ENCODE data around the gene TTC3. TPM values are rescaled to one million over a fixed set of nuclear protein-coding genes. Genes with fewer than 3 reads are reported as not detected.

The TTC3 gene
- total and polyA plus RNA-seq, 2 donors from 2014 or later: 22.3 to 102 TPM

DNA sequence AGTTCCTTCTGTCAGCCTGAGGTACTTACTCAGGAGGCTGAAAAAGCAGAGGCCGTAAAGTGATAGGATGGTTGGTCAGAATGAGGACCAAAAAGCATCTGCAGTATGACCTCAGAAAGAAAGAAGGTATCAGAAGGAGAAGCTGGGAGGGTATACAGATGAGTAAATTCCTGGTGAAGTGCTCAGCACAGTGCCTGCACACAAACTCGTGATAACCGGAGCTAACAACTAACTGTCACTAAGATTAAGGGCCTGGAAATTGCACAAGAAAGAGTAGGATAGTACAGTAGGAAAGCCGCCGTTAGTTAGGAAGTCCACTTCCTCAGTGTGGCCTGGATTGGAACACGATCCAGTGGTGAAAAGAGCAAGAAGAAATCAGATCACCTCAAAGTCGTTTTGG, 131.5 kb downstream of the TTC3 start:
- FAIRE-seq (no peak), DNase-seq (no peak)
- H3K4me3 ChIP-seq (ENCODE audit: low read length in 3 of 3): no peak overlapping the region
- H3K36me3 ChIP-seq (ENCODE audit: control insufficient read depth in 2 of 3, insufficient read depth in 3 of 3, low read length in 3 of 3): peaks cover 3 to 24% (median 23%) of the 10 kb centered on the region in 3 donors
- intact Hi-C loops (cut with DNase I): no loop called here
- no peak overlapping the region for H3K9ac ChIP-seq (ENCODE audit: low read length in 3 of 3)
- TF ChIP-seq, protein P1, sequence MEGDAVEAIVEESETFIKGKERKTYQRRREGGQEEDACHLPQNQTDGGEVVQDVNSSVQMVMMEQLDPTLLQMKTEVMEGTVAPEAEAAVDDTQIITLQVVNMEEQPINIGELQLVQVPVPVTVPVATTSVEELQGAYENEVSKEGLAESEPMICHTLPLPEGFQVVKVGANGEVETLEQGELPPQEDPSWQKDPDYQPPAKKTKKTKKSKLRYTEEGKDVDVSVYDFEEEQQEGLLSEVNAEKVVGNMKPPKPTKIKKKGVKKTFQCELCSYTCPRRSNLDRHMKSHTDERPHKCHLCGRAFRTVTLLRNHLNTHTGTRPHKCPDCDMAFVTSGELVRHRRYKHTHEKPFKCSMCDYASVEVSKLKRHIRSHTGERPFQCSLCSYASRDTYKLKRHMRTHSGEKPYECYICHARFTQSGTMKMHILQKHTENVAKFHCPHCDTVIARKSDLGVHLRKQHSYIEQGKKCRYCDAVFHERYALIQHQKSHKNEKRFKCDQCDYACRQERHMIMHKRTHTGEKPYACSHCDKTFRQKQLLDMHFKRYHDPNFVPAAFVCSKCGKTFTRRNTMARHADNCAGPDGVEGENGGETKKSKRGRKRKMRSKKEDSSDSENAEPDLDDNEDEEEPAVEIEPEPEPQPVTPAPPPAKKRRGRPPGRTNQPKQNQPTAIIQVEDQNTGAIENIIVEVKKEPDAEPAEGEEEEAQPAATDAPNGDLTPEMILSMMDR (IDR thresholded peaks at IDR 0.05; ENCODE audit: borderline replicate concordance, extremely low read depth, insufficient read depth): no peak
- no peak overlapping the region for H3K27ac ChIP-seq (ENCODE audit: low read depth in 2 of 2, low read length in 2 of 2)
- H3K27me3 ChIP-seq (ENCODE audit: control insufficient read depth, insufficient read depth, low read length): no peaks in the 10 kb centered on the region
- H3K4me1 ChIP-seq (ENCODE audit: control insufficient read depth in 2 of 3, insufficient read depth in 2 of 3, low read depth in 1 of 3, low read length in 3 of 3): peaks cover 0 to 11% (median 0%) of the 10 kb centered on the region in 3 donors
- H3K9me3 ChIP-seq (ENCODE audit: control insufficient read depth in 2 of 3, insufficient read depth in 1 of 3, low read length in 3 of 3): no peaks in the 10 kb centered on the region

DNA sequence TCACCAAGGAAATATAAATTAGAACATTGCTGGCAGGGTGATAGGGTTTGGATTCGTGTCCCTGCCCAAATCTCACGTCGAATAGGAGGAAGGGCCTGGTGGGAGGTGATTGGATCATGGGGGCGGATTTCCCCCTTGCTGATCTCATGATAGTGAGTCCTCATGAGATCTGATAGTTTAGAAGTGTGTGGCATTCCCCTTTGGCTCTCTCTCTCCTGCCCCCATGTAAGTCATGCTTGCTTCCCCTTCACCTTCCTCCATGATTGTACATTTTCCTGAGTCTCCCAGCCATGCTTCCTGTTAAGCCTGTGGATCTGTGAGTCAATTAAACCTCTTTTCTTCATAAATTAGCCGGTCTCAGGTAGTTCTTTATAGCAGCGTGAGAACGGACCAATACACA, 133.4 kb downstream of the TTC3 start:
- H3K36me3 ChIP-seq (ENCODE audit: control insufficient read depth in 2 of 3, insufficient read depth in 3 of 3, low read length in 3 of 3): peaks cover 3 to 11% (median 11%) of the 10 kb centered on the region in 3 donors
- DNase-seq: no peak
- no peaks in the 10 kb centered on the region for H3K9me3 ChIP-seq (ENCODE audit: control insufficient read depth in 2 of 3, insufficient read depth in 1 of 3, low read length in 3 of 3)
- H3K27me3 ChIP-seq (ENCODE audit: control insufficient read depth, insufficient read depth, low read length): no peaks in the 10 kb centered on the region
- no peak for FAIRE-seq
- H3K9ac ChIP-seq (ENCODE audit: low read length in 3 of 3): no peak overlapping the region
- H3K4me1 ChIP-seq (ENCODE audit: control insufficient read depth in 2 of 3, insufficient read depth in 2 of 3, low read depth in 1 of 3, low read length in 3 of 3): peaks cover 0 to 16% (median 0%) of the 10 kb centered on the region in 3 donors
- intact Hi-C loops (cut with DNase I): no loop called here
- H3K27ac ChIP-seq (ENCODE audit: low read depth in 2 of 2, low read length in 2 of 2): no peak overlapping the region
- H3K4me3 ChIP-seq (ENCODE audit: low read length in 3 of 3): no peak overlapping the region
- TF ChIP-seq, protein P1 (IDR thresholded peaks at IDR 0.05; ENCODE audit: borderline replicate concordance, extremely low read depth, insufficient read depth): no peak

DNA sequence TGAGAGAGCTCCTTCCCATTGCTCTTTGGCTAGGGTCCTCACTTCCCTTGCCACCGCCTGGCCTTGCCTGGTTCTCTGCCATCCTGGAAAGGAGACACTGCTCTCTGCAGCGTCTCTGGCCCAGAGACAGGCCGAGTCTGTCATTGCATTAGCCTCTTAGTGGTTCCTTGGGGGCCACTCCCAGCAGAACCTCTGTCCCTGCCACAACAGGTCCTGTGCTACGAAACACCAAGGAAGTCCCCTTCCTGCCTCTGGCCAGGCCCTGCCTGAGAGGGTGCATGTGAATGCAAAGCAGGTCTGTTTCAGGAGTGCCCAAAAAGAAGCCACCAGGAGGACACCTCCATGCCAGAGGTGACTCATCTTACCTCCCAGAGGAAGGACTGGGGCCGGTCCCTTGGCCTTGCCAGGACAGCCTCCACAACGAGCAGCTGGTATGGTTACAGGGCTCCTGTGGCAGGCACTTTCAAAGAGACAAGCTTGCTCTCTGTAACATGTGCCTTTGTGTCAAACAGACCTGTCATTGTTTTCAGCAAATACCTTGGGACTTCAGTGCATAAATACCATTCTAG, 134.5 kb downstream of the TTC3 start:
- peaks cover 3 to 5% (median 5%) of the 10 kb centered on the region in 3 donors for H3K36me3 ChIP-seq (ENCODE audit: control insufficient read depth in 2 of 3, insufficient read depth in 3 of 3, low read length in 3 of 3)
- H3K4me3 ChIP-seq (ENCODE audit: low read length in 3 of 3): no peak overlapping the region
- H3K27ac ChIP-seq (ENCODE audit: low read depth in 2 of 2, low read length in 2 of 2): no peak overlapping the region
- no peak overlapping the region for H3K9ac ChIP-seq (ENCODE audit: low read length in 3 of 3)
- no peak for FAIRE-seq
- peaks cover 0 to 16% (median 0%) of the 10 kb centered on the region in 3 donors for H3K4me1 ChIP-seq (ENCODE audit: control insufficient read depth in 2 of 3, insufficient read depth in 2 of 3, low read depth in 1 of 3, low read length in 3 of 3)
- H3K9me3 ChIP-seq (ENCODE audit: control insufficient read depth in 2 of 3, insufficient read depth in 1 of 3, low read length in 3 of 3): no peaks in the 10 kb centered on the region
- H3K27me3 ChIP-seq (ENCODE audit: control insufficient read depth, insufficient read depth, low read length): no peaks in the 10 kb centered on the region
- peak in 2 of 5 donors; percentile 24 to 75 for DNase-seq
- TF ChIP-seq, protein P1 (IDR thresholded peaks at IDR 0.05; ENCODE audit: borderline replicate concordance, extremely low read depth, insufficient read depth): no peak
- intact Hi-C loops (cut with DNase I): no loop called here

Data from kidney (tissue), 14 donors.